ENCODE data around the gene ABHD17C. TPM values are rescaled to one million over a fixed set of nuclear protein-coding genes. Genes with fewer than 3 reads are reported as not detected.

ABHD17C gene
- total and polyA plus RNA-seq, 8 donors: 2.0 to 7.9 (median 4.3) TPM

- no peak for ATAC-seq
- no peak for TF ChIP-seq CTCF (IDR thresholded peaks at IDR 0.05)
- DNase-seq: no peak
- peaks cover 4 to 6% (median 6%) of the 10 kb centered on the region in 3 donors for H3K4me1 ChIP-seq
- H3K27me3 ChIP-seq: no peaks in the 10 kb centered on the region
- no peak overlapping the region for H3K4me3 ChIP-seq
- intact Hi-C loops (cut with DNase I): no loop called here
- H3K27ac ChIP-seq: no peak overlapping the region
- H3K9me3 ChIP-seq: no peaks in the 10 kb centered on the region
- FAIRE-seq: no peak
- H3K36me3 ChIP-seq: no peaks in the 10 kb centered on the region
- WGBS, 2 donors: 71 to 73% methylated on average over 2 of the region's 2 CpGs
These were observed 58.1 kb downstream of the ABHD17C start for GRCh38 chr15:80753161-80753560.

- DNase-seq: no peak
- Histone ChIP-seq H3K4me1 (peaks cover 8 to 9% (median 8%) of the 10 kb centered on the region in 3 donors), H3K27me3 (no peaks in the 10 kb centered on the region), H3K36me3 (no peaks in the 10 kb centered on the region), H3K9me3 (no peaks in the 10 kb centered on the region), H3K4me3 (no peak overlapping the region), H3K27ac (no peak overlapping the region)
- no peak for ATAC-seq
- 93 to 97% methylated on average over 8 of the region's 8 CpGs for WGBS, 2 donors
- no peak for FAIRE-seq
- intact Hi-C loops (cut with DNase I): no loop called here
- TF ChIP-seq CTCF (IDR thresholded peaks at IDR 0.05): no peak
These were observed 58.9 kb downstream of the ABHD17C start for GRCh38 chr15:80754014-80754413.

- no peaks in the 10 kb centered on the region for H3K36me3 ChIP-seq
- ATAC-seq (no peak), DNase-seq (no peak), FAIRE-seq (no peak)
- no peaks in the 10 kb centered on the region for H3K9me3 ChIP-seq
- no peak overlapping the region for H3K27ac ChIP-seq
- no peaks in the 10 kb centered on the region for H3K27me3 ChIP-seq
- 89 to 95% methylated on average over 3 of the region's 3 CpGs for WGBS, 2 donors
- peaks cover 8 to 9% (median 8%) of the 10 kb centered on the region in 3 donors for H3K4me1 ChIP-seq
- no peak for TF ChIP-seq CTCF (IDR thresholded peaks at IDR 0.05)
- no peak overlapping the region for H3K4me3 ChIP-seq
- intact Hi-C loops (cut with DNase I): no loop called here
These were observed 60.8 kb downstream of the ABHD17C start for GRCh38 chr15:80755885-80756284.

- DNase-seq (no peak), ATAC-seq (peak in 2 of 4 donors; percentile 31 to 51), FAIRE-seq (no peak)
- Histone ChIP-seq H3K4me3 (no peak overlapping the region), H3K27ac (no peak overlapping the region), H3K36me3 (no peaks in the 10 kb centered on the region), H3K27me3 (no peaks in the 10 kb centered on the region), H3K4me1 (peaks cover 8 to 9% (median 8%) of the 10 kb centered on the region in 3 donors), H3K9me3 (no peaks in the 10 kb centered on the region)
- intact Hi-C loops (cut with DNase I): no loop called here
- no peak for TF ChIP-seq CTCF (IDR thresholded peaks at IDR 0.05)
- 47 to 52% methylated on average over 6 of the region's 6 CpGs for WGBS, 2 donors
These were observed 63.1 kb downstream of the ABHD17C start for GRCh38 chr15:80758130-80758745.

- no peak overlapping the region for H3K4me3 ChIP-seq
- 73 to 77% methylated on average over 4 of the region's 4 CpGs for WGBS, 2 donors
- ATAC-seq (no peak), FAIRE-seq (no peak), DNase-seq (no peak)
- H3K27me3 ChIP-seq: no peaks in the 10 kb centered on the region
- H3K9me3 ChIP-seq: no peaks in the 10 kb centered on the region
- no peaks in the 10 kb centered on the region for H3K36me3 ChIP-seq
- no peak overlapping the region for H3K27ac ChIP-seq
- no peak for TF ChIP-seq CTCF (IDR thresholded peaks at IDR 0.05)
- H3K4me1 ChIP-seq: peaks cover 8 to 9% (median 8%) of the 10 kb centered on the region in 3 donors
- intact Hi-C loops (cut with DNase I): no loop called here
These were observed 65.8 kb downstream of the ABHD17C start for GRCh38 chr15:80760960-80761359.

Data from pancreas (tissue), 10 donors.